K562 (cell line): ENCODE data around the gene HSF4. TPM values are rescaled to one million over a fixed set of nuclear protein-coding genes. Genes with fewer than 3 reads are reported as not detected.
A peak's percentile ranks its signal among the peaks of the same experiment; 100 is the strongest.

Experiments used
- BCOR ChIP-seq: fragments of 450-650 bp; IDR thresholded peaks from 2 replicates; pipeline ENCODE4 v1.6.1; 2016
- BHLHE40 ChIP-seq: IDR thresholded peaks from 2 replicates; pipeline ENCODE4 v1.6.1; 2011; ENCODE audit warnings: low read length, improper control_type of control experiment
- CHD2 ChIP-seq: IDR thresholded peaks from 2 replicates; pipeline ENCODE4 v1.6.1; 2011; ENCODE audit warnings: low read depth, low read length
- CTBP1 ChIP-seq: fragments of 450-650 bp; IDR thresholded peaks from 2 replicates; pipeline ENCODE4 v1.6.1; 2016; ENCODE audit warnings: borderline replicate concordance
- ESRRA ChIP-seq: fragments of 450-650 bp; IDR thresholded peaks from 2 replicates; pipeline ENCODE4 v1.6.1; 2014; ENCODE audit warnings: low read depth, mild to moderate bottlenecking, moderate library complexity, borderline replicate concordance
- FOXP1 ChIP-seq: sonication (generic); formaldehyde crosslinking; IDR thresholded peaks from 2 replicates; pipeline ENCODE4 v1.8.0; 2022; ENCODE audit warnings: mild to moderate bottlenecking, missing genetic modification reagents
- HDAC2 ChIP-seq: fragments of 450-650 bp; IDR thresholded peaks from 2 replicates; pipeline ENCODE4 v1.6.1; 2016; ENCODE audit warnings: mild to moderate bottlenecking
- NBN ChIP-seq: fragments of 450-650 bp; IDR thresholded peaks from 2 replicates; pipeline ENCODE4 v1.6.1; 2016; ENCODE audit warnings: low read depth, mild to moderate bottlenecking
- RBM39 ChIP-seq: fragments of 200-400 bp; formaldehyde crosslinking; optimal IDR thresholded peaks from 2 replicates; pipeline ENCODE3; 2018; ENCODE audit warnings: low read depth, low read length
- REST ChIP-seq, 2 experiments: fragments of 450-650 bp; formaldehyde crosslinking in 1 of 2; IDR thresholded peaks; 2 replicates each; pipeline versions ENCODE4 v1.4.0 to v1.6.1; 2014 to 2020; ENCODE audit warnings: mild to moderate bottlenecking in 2 of 2, borderline replicate concordance in 1 of 2, low read depth in 1 of 2
- SMAD3 ChIP-seq: fragments of 450-650 bp; formaldehyde crosslinking; conservative IDR thresholded peaks from 2 replicates; pipeline ENCODE4 v1.4.0; 2020; ENCODE audit warnings: mild to moderate bottlenecking
- ZFX ChIP-seq: sonication (generic); formaldehyde crosslinking; IDR thresholded peaks from 2 replicates; pipeline ENCODE4 v1.8.0; 2022; ENCODE audit warnings: mild to moderate bottlenecking, missing genetic modification reagents, moderate library complexity
- ZNF644 ChIP-seq: fragments of 200-800 bp; sonication (Bioruptor generic); IDR thresholded peaks from 2 replicates; pipeline ENCODE4 v1.6.1; 2016; ENCODE audit warnings: low read depth, missing genetic modification characterization, missing compliant biosample characterization
- ZNF740 ChIP-seq, 3 experiments: fragments of 200-800 bp in 1 of 3; sonication (Bioruptor generic) in 1 of 3; sonication (generic) in 1 of 3; formaldehyde crosslinking in 1 of 3; IDR thresholded peaks; 2 replicates each; pipeline versions ENCODE4 v1.6.1 to v1.8.0; 2016 to 2022; ENCODE audit warnings: mild to moderate bottlenecking in 2 of 3, missing compliant biosample characterization in 2 of 3, missing genetic modification characterization in 2 of 3, missing genetic modification reagents in 1 of 3
- polyA plus RNA-seq, 8 experiments: library from polyadenylated mRNA; depleted of rRNA in 4 of 8; stranded (reverse) in 5 of 8; unstranded in 3 of 8; fragments of >200 nt; fragmentation: Nextera tagmentation in 2 of 8; fragmentation: Illumina TruSeq in 1 of 8; extraction: Ambion mirVana in 2 of 8; extraction: Trizol in 1 of 8; gene quantifications; 2 replicates each; pipeline versions ENCODE4 v1.2.1 to v1.2.3, GENCODE V29; 2011 to 2014; ENCODE audit warnings: inconsistent platforms in 1 of 8, missing spikeins in 1 of 8
- total RNA-seq, 7 experiments: library from RNA; depleted of rRNA in 6 of 7; stranded (reverse); fragments of >200 nt in 6 of 7; fragmentation: Illumina TruSeq in 2 of 7; extraction: Trizol in 2 of 7; gene quantifications; 2 replicates each; pipeline versions ENCODE4 v1.2.1 to v1.2.3, GENCODE V29; 2011 to 2021; ENCODE audit warnings: low replicate concordance in 1 of 7
- TF ChIP-seq, protein P1 (sequence below): sonication (generic); formaldehyde crosslinking; IDR thresholded peaks from 2 replicates; pipeline ENCODE4 v1.9.0; 2022; ENCODE audit warnings: mild to moderate bottlenecking, missing genetic modification reagents
- TF ChIP-seq, protein P2 (sequence below): fragments of 450-650 bp; formaldehyde crosslinking; IDR thresholded peaks from 2 replicates; pipeline ENCODE4 v1.4.0; 2020; ENCODE audit warnings: mild to moderate bottlenecking, moderate library complexity

Gene HSF4
- total and polyA plus RNA-seq, 9 of the 15 experiments (the other 6 are each of a cell fraction or from before 2014, with no cell fraction given): 0.50 to 35.4 (median 8.8) TPM; not detected in 1

DNA sequence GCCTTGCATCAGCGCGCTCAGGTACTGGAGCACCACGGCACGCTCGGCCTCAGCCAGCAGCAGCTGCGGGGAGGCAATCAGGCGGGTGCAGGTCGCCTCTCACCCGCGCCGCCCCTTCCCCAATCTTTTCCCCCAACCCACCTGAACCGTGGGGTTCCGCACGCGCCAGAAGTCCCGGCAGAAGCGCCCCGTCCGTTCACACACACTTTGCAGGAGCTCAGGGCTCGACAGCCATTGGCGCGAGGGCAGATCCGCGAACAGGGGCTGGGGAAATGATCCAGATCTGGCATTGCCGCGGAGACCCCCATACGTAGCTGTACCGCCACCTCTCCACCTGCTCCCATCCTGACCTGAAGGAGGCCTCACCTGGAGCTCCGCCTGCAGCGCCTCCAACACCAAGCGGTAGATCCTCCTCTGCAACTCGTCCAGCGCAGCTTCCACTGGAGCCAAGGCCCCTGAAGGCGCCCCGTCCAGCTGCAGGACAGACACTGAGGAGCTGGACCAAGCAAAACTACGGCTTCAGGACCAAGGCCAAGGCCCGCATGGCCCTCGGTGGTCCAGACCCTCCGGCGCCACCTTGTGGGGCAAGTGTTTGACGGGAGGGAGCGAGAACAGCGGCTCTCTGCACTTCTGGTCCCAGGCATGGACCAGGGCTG lies 20.6 kb downstream of the HSF4 start (continued):
- TF ChIP-seq REST (IDR thresholded peaks at IDR 0.05; ENCODE audit: borderline replicate concordance): peak; percentile 100
- peak; percentile 99 for TF ChIP-seq REST (CRISPR knock-in tag; IDR thresholded peaks at IDR 0.05; ENCODE audit: low read depth)
- TF ChIP-seq CHD2: no peak
- peak; percentile 90; the same call in 1 of the 2 replicates for TF ChIP-seq FOXP1
- TF ChIP-seq NBN: 0 out of 2 replicates have a peak, but pooled peaks have one; percentile 61
- peak; percentile 67; the same call in 1 of the 2 replicates for TF ChIP-seq ZNF740 (CRISPR knock-in tag; IDR thresholded peaks at IDR 0.05)
- no peak for TF ChIP-seq ZNF740 (tag; IDR thresholded peaks at IDR 0.05)
- TF ChIP-seq SMAD3 (CRISPR knock-in tag): no peak
- TF ChIP-seq ZFX (CRISPR knock-in tag): 0 out of 2 replicates have a peak, but pooled peaks have one; percentile 27
- no peak for TF ChIP-seq RBM39
- 0 out of 2 replicates have a peak, but pooled peaks have one; percentile 19 for TF ChIP-seq ZNF644
- peak; percentile 83; the same call in 1 of the 2 replicates for TF ChIP-seq CTBP1
- peak; percentile 63 for TF ChIP-seq BHLHE40
- TF ChIP-seq, protein P1, sequence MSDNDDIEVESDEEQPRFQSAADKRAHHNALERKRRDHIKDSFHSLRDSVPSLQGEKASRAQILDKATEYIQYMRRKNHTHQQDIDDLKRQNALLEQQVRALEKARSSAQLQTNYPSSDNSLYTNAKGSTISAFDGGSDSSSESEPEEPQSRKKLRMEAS (CRISPR knock-in tag): peak; percentile 95
- TF ChIP-seq BCOR: peak; percentile 21; the same call in 1 of the 2 replicates
- TF ChIP-seq ESRRA: peak; percentile 55; the same call in 1 of the 2 replicates
- TF ChIP-seq HDAC2: peak; percentile 68; the same call in 1 of the 2 replicates
- TF ChIP-seq, protein P2, sequence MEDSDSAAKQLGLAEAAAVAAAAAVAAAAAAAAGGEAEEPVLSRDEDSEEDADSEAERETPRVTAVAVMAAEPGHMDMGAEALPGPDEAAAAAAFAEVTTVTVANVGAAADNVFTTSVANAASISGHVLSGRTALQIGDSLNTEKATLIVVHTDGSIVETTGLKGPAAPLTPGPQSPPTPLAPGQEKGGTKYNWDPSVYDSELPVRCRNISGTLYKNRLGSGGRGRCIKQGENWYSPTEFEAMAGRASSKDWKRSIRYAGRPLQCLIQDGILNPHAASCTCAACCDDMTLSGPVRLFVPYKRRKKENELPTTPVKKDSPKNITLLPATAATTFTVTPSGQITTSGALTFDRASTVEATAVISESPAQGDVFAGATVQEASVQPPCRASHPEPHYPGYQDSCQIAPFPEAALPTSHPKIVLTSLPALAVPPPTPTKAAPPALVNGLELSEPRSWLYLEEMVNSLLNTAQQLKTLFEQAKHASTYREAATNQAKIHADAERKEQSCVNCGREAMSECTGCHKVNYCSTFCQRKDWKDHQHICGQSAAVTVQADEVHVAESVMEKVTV (CRISPR knock-in tag): peak; percentile 70
